ES-I3 (cell line): ENCODE results near the gene NKD1.

ENCODE experiments used
- H3K36me3 ChIP-seq: 2 replicates; pipeline ENCODE4 v1.6.1; 2013; ENCODE audit warnings: mild to moderate bottlenecking, low read length, control low read depth, moderate library complexity; ENCODE audit not compliant: insufficient read depth
- H3K4me1 ChIP-seq: 2 replicates; pipeline ENCODE4 v1.6.1; 2013; ENCODE audit warnings: mild to moderate bottlenecking, control low read depth, low read length; ENCODE audit not compliant: insufficient read depth
- H3K9ac ChIP-seq: 2 replicates; pipeline ENCODE4 v1.6.1; 2013; ENCODE audit warnings: low read depth, mild to moderate bottlenecking, low read length, moderate library complexity
- H3K9me3 ChIP-seq: 2 replicates; pipeline ENCODE4 v1.6.1; 2013; ENCODE audit warnings: mild to moderate bottlenecking, low read length, moderate library complexity; ENCODE audit not compliant: control insufficient read depth, insufficient read depth

The NKD1 gene

DNA sequence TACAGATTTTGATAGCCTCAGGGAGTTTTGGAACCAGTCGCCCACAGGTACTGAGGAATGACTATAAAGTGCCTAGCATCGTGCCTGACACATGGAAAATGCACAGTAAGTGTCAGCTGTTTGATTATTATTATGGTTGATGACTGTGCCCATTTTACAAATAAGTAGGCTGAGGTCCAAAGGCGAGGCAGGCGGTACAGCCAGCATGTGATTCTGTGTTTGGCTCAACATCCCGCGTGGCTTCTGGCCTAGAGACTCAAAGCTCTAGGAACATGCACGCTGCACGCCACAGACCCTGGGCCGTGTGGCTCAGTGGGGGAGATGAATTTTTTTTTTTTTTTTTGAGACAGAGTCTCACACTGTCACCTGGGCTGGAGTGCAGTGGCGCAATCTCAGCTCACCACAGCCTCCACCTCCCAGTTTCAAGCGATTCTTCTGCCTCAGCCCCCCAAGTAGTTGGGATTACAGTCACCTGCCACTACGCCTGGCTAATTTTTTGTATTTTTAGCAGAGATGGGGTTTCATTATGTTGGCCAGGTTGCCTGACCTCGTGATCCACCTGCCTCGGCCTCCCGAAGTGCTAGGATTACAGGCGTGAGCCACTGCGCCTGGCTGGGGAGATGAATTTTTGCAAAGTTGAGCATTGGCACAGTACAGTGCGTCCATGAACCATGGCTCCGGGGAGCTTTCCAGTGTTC, 57.7 kb downstream of the NKD1 start:
- Histone ChIP-seq H3K9me3 (no peaks in the 10 kb centered on the region), H3K4me1 (peaks cover 5% of the 10 kb centered on the region; the same call in 1 of the 2 replicates), H3K36me3 (no peaks in the 10 kb centered on the region), H3K9ac (no peak overlapping the region)

DNA sequence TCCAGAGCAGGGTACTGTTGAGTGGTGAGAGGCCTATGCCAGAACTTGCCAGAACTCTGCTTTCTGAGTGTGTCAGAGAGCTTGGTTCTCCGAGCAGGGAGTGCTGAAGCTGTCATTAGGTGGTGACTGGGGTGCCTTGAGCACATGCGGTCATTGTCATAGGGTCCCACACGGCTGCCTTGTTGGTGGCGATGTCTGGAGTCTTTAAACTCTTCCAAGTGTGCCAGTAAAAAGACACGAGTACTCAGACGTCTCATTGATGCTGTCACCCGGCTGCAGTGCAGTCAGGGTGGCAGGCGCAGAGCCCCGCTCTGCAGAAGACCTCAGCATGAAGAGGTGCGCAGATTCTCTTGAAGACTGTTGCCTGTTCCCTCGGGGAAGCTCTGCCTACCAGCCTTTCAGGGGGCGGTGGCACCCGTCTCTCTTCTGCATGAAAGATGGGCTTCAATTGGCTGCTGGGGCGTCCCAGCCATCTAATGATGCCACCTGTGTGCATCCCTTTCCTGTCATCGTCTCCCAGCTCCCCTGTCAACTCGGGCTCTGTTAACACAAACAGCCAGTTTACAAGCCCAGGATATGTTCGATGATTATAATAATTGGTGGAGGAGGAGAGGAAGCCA, 58.3 kb downstream of the NKD1 start:
- no peaks in the 10 kb centered on the region for H3K9me3 ChIP-seq
- no peaks in the 10 kb centered on the region for H3K36me3 ChIP-seq
- H3K9ac ChIP-seq, result no peak overlapping the region
- H3K4me1 ChIP-seq, result peaks cover 11% of the 10 kb centered on the region; the same call in 1 of the 2 replicates

DNA sequence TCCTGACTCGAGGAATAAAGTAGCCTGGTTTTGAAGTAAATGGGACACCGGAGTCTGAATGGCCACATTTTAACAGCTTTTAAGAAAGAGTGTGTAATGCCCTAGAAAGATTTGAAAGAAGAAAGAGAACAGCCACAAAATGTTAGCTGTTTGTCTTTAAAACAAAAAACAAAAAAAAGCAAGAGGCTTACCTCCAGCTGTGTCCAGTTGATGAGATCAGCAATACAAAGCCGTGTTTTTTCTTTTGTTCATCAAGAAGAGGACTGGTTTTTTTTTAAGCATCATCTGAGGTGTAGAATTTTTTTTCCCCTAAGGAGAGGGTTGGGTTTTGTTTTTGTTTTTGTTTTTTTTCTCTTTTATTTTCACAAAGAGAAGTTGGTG, 58.8 kb downstream of the NKD1 start:
- Histone ChIP-seq H3K9me3 (no peaks in the 10 kb centered on the region), H3K9ac (no peak overlapping the region), H3K4me1 (peaks cover 11% of the 10 kb centered on the region; the same call in 1 of the 2 replicates), H3K36me3 (no peaks in the 10 kb centered on the region)

DNA sequence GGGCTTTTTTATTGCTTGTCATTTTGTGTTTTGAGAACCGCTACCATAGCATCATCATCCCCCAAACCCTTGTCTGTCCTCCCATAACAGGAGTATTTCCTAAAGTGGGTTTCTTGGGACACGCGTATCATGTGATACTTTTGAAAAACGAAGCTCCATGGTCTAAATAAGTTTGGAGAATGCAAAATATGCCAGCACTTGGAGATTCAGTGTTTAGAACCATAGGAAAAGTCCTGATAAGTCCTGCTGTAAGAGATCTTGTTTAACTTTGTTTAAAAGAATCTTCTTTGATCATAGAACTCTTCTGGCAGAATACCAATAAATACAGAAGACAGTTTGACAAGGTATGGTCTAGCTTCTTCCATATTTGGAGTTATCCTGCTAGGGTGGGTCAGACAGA, 59.3 kb downstream of the NKD1 start:
- no peaks in the 10 kb centered on the region for H3K9me3 ChIP-seq
- H3K36me3 ChIP-seq, result no peaks in the 10 kb centered on the region
- H3K9ac ChIP-seq, result no peak overlapping the region
- peaks cover 11% of the 10 kb centered on the region; the same call in 1 of the 2 replicates for H3K4me1 ChIP-seq

DNA sequence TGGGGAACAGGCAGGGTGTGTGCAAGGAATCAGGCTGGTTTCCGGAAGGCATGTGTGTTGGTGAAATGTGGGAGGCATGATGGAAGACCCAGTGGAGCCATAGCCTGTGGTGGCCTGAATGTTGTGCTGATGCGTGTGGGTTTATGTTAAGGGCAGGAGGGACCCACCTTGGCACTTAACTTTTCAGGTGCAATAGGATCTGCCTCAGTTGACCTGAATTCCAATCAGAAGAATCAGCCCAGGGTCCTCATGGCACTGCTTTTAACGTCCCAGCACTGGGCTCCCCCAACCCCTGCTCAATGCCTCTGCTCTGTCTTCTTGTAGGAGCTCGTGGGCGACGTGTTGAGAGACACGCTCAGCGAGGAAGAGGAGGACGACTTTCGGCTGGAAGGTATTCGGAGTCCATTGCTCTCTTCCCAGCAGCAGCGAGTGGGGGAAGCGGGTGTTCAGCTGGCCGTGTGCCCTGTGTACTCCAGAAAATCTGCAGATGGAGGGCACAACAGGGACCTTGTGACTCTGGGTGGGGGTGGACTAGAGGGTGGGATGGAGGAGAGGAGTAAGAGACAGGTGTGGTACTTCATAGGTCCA, 59.9 kb downstream of the NKD1 start:
- no peaks in the 10 kb centered on the region for H3K36me3 ChIP-seq
- no peaks in the 10 kb centered on the region for H3K9me3 ChIP-seq
- H3K4me1 ChIP-seq, result peaks cover 11% of the 10 kb centered on the region; the same call in 1 of the 2 replicates

DNA sequence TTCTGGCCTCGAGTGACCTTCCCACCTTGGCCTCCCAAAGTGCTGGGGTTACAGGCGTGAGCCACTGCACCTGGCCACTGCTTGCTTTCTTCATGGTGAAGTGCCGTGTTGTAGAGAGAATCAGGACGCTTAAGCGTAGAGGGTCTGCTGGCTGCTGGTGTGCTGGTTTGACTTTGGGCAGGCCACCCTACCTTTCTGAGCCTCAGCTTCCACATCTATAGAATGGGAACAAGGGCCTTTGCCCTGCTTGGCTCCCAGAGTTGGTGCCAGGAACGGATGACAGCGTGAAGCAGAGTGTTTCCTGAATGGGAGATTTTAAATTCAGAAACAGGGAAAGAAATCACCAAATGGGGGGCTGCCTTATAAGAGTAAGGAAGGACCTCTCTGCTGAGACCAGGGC, 60.9 kb downstream of the NKD1 start:
- H3K9me3 ChIP-seq, result no peaks in the 10 kb centered on the region
- H3K36me3 ChIP-seq, result no peaks in the 10 kb centered on the region
- 0 out of 2 replicates have a peak, but pooled peaks cover 11% of the 10 kb centered on the region for H3K4me1 ChIP-seq
- H3K9ac ChIP-seq, result no peak overlapping the region

More for the DNA sequence above, 59.9 kb downstream of the NKD1 start:
- no peak overlapping the region for H3K9ac ChIP-seq

DNA sequence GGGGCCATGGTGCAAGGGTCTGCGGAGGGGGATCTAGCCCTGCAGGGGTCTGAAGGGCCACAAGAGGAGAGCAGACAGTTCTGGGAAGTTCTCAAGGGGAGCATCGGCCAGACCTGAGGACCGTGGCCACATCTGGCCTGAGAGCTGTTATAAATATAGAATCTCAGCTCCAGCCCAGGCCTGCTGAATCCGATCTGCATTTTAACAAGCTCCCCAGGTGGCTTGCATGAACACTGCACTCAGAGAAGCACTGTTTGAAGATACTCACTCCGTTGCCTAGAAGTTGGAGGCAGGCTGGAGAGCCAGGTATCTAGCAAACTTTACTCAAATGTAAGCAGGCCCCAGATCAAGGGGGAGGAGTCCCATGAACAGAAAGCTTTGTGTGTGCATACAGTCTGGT, 61.3 kb downstream of the NKD1 start:
- H3K9ac ChIP-seq, result no peak overlapping the region
- 0 out of 2 replicates have a peak, but pooled peaks cover 11% of the 10 kb centered on the region for H3K4me1 ChIP-seq

DNA sequence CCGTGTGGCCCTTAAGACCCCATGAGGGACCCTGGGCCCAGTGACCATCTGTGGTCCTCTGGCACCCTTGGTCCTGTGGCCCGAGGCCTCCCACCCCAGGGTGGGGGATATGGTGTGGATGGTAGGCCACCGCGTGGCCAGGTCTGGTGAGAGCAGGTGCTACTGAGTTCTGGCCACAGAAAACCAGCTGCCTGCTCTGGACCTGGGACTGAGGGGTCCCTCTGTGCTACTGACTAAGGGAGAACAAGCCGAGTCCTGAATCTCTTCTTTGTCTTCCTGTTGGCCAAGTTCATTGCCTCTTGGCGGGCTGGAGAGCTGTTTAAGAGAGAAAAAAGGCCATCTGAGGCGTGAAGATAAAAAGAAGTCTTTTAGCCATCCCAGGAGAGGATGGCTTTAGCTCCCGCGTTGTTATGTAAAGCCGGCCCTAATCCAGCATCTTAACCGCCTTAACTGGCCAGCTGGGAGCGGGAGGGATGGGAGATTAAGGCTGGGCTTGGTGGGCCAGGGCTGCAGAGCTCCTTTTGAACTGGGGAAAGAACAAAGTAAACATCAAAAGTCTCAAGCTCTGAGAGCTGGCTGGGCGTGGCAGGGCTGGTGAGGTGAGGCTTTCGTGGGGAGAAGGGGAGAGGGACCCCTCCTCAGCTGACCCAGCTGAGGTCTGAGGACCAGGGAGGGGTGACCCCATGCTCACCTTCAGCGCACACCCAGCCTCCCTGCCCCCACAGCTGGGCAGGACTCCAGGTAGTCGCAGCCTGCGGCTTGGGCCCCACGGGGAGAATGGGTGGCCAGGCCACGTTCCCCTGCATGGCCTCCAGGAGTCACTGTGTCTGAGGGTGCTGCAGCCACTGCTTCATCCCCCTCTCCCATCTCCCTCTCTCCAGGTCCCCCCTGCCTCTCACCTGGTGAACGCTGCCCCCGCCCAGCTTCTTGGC, 62.4 kb downstream of the NKD1 start:
- Histone ChIP-seq H3K36me3 (no peaks in the 10 kb centered on the region), H3K9ac (no peak overlapping the region), H3K9me3 (no peaks in the 10 kb centered on the region), H3K4me1 (0 out of 2 replicates have a peak, but pooled peaks cover 11% of the 10 kb centered on the region)

More for the DNA sequence above, 61.3 kb downstream of the NKD1 start:
- no peaks in the 10 kb centered on the region for H3K36me3 ChIP-seq
- H3K9me3 ChIP-seq, result no peaks in the 10 kb centered on the region

DNA sequence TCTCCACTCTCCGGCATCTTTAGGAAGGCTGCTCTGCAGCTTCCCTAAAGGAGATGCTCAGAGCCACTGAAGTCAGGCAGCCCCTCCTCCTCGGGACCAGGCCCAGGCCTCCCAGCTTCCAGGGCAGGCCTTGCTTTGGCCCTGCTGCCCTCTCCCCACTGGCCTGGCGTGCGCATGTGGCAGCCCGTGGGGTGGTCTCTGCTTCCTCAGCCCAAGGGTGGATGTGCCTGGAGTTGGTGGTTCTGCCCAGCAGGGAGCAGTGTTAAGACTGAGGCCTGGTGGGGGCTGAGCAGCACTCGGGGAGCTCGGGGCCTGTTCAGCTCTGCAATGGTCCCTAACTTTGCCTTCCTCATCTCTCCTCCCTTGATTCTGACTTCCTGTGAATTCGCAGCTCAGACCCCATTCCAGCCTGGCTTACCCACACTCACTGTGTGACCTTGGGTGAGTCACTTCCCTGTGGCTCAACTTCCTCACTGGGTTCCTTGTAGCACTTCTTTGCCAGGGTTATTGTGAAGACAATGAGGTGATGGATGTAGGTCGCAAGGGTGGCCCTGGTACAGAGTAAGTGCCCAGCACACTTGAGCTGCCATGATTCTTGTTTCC, 63.2 kb downstream of the NKD1 start:
- Histone ChIP-seq H3K4me1 (0 out of 2 replicates have a peak, but pooled peaks cover 11% of the 10 kb centered on the region), H3K36me3 (no peaks in the 10 kb centered on the region)

DNA sequence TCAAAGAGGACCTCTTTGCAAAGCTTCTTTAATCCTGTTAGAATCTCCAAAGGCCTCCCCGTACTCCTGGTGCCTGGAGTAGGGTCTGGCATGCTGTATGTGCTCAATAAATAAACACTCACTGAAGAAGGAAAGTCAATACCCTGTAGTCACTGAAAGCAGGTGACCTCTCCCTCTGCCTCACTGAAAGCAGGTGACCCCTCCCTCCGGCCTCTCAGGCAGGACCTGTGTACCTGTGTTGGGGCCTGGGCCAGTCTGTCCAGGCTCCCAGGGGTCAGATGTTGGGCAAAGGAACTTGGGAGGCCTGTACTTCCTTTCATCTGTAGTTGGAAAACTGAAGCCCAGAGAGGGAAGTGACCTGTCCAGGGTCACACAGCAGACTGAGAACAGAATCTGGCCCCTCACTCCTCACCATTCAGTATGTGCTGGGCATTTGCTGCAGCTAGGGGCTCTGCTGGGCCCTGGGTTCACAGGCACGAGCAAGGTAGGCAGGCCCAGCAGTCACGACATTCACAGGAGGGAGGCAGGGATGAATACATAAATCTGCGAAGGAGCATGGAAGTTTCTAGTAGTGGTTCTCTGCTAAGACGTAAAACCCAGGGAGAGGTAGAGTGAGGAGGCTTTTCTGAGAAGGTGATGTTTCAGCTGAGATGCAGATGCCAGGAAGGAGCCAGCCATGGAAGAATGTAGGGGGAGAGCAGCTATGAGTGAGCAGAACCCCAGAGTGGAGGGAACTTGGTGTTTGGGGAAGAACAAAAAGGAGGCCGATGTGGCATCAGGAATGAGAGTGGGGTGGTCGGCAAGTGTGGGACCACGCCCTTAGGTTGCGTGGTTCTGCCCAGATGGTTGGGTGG, 64.0 kb downstream of the NKD1 start:
- H3K4me1 ChIP-seq, result peaks cover 9% of the 10 kb centered on the region; the same call in 1 of the 2 replicates
- H3K9ac ChIP-seq, result no peak overlapping the region
- H3K9me3 ChIP-seq, result no peaks in the 10 kb centered on the region
- no peaks in the 10 kb centered on the region for H3K36me3 ChIP-seq

More for the DNA sequence above, 63.2 kb downstream of the NKD1 start:
- no peak overlapping the region for H3K9ac ChIP-seq
- no peaks in the 10 kb centered on the region for H3K9me3 ChIP-seq

DNA sequence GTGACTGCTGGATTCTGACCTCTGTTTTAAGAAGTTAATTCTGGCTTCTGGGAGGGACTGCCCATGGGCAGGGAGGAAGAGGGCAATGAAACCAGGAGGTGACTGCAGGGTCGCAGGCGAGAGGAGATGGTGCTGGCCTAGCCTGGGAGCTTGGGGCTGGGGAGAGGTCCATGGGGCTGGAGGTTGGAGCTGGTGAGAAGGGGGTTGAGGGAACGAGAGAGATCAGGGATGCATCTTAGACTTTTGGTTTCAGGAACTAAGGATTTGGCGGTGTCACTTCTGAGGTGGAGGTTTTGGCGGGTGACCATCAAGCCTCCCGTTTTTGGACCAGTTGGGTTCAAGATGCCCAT, 64.6 kb downstream of the NKD1 start:
- peaks cover 15% of the 10 kb centered on the region for H3K4me1 ChIP-seq

DNA sequence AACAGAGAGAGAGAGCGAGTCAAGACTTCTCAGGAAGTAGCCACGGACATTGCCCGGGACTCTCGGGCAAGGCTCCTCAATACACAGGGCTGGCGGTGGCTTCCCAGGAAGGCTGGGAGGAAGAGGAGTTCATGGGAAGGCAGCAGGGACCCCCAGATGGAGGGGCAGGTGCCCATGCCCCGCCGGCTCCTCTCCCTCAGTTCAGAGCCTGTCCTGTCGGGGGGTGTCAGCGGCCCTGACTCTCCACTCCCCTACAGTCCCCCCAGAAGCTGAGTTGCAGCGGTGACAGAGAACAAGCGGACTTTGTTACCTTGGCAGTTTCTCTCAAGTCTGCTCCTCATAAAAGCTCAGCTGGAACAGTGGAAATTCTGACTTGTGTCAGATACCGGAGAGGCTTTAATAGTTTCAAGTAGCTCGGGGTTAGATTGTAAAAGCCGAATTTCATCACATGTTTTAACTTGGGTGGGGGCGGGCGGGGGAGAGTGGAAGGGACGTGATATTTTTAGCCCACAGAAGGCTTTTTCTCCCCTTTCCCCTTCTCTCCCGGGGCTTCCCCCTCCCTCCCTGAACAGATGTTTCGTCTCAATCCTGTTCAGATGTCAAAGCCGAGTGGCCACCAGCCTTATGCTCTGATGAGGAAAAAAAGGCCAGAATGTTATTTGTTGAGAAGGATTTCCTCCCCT, 65.2 kb downstream of the NKD1 start:
- peaks cover 16% of the 10 kb centered on the region for H3K4me1 ChIP-seq
- no peaks in the 10 kb centered on the region for H3K36me3 ChIP-seq
- no peak overlapping the region for H3K9ac ChIP-seq
- H3K9me3 ChIP-seq, result no peaks in the 10 kb centered on the region

More for the DNA sequence above, 64.6 kb downstream of the NKD1 start:
- Histone ChIP-seq H3K9me3 (no peaks in the 10 kb centered on the region), H3K36me3 (no peaks in the 10 kb centered on the region), H3K9ac (no peak overlapping the region)
